PFSK-1 (cell line): ENCODE results near the gene OGFR.

Experiments
- FOXP2 ChIP-seq: optimal IDR thresholded peaks from 2 replicates; pipeline ENCODE3; 2011; ENCODE audit warnings: borderline replicate concordance, control low read depth, inconsistent platforms; ENCODE audit not compliant: insufficient read depth; ENCODE audit errors: extremely low read length, extremely low read depth
- POLR2AphosphoS5 ChIP-seq: IDR thresholded peaks from 2 replicates; pipeline ENCODE4 v1.6.1; 2012; ENCODE audit warnings: low read depth, mild to moderate bottlenecking, control low read depth, low read length, moderate library complexity
- SIN3A ChIP-seq: IDR thresholded peaks from 2 replicates; pipeline ENCODE4 v1.6.1; 2012; ENCODE audit warnings: mild to moderate bottlenecking, low read length, moderate library complexity, borderline replicate concordance; ENCODE audit not compliant: insufficient read depth
- TAF1 ChIP-seq: IDR thresholded peaks from 2 replicates; pipeline ENCODE4 v1.6.1; 2012; ENCODE audit warnings: low read length, control low read depth, borderline replicate concordance; ENCODE audit not compliant: insufficient read depth
- TF ChIP-seq, protein P1 (sequence below), 2 experiments: IDR thresholded peaks; 2 replicates each; pipeline versions ENCODE4 v1.6.1 to v1.8.0; 2011 to 2012; ENCODE audit warnings: low read depth in 2 of 2, low read length in 2 of 2, control low read depth in 1 of 2, inconsistent platforms in 1 of 2, mild to moderate bottlenecking in 1 of 2, moderate library complexity in 1 of 2; ENCODE audit not compliant: insufficient read depth in 1 of 2

Gene OGFR

GRCh38 chr20:62799036-62799435 is 5.6 kb upstream of the OGFR start:
- TF ChIP-seq TAF1 (no peak), POLR2AphosphoS5 (no peak), FOXP2 (no peak), SIN3A (no peak)
- TF ChIP-seq, protein P1, sequence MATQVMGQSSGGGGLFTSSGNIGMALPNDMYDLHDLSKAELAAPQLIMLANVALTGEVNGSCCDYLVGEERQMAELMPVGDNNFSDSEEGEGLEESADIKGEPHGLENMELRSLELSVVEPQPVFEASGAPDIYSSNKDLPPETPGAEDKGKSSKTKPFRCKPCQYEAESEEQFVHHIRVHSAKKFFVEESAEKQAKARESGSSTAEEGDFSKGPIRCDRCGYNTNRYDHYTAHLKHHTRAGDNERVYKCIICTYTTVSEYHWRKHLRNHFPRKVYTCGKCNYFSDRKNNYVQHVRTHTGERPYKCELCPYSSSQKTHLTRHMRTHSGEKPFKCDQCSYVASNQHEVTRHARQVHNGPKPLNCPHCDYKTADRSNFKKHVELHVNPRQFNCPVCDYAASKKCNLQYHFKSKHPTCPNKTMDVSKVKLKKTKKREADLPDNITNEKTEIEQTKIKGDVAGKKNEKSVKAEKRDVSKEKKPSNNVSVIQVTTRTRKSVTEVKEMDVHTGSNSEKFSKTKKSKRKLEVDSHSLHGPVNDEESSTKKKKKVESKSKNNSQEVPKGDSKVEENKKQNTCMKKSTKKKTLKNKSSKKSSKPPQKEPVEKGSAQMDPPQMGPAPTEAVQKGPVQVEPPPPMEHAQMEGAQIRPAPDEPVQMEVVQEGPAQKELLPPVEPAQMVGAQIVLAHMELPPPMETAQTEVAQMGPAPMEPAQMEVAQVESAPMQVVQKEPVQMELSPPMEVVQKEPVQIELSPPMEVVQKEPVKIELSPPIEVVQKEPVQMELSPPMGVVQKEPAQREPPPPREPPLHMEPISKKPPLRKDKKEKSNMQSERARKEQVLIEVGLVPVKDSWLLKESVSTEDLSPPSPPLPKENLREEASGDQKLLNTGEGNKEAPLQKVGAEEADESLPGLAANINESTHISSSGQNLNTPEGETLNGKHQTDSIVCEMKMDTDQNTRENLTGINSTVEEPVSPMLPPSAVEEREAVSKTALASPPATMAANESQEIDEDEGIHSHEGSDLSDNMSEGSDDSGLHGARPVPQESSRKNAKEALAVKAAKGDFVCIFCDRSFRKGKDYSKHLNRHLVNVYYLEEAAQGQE (IDR thresholded peaks at IDR 0.05; ENCODE audit: insufficient read depth in 1 of 2, low read depth in 2 of 2, low read length in 2 of 2) = no peak

- no peak for TF ChIP-seq SIN3A
- TF ChIP-seq FOXP2 = no peak
- no peak for TF ChIP-seq TAF1
- TF ChIP-seq, protein P1 (IDR thresholded peaks at IDR 0.05; ENCODE audit: insufficient read depth in 1 of 2, low read depth in 2 of 2, low read length in 2 of 2) = no peak
- no peak for TF ChIP-seq POLR2AphosphoS5
These were observed 5.2 kb upstream of the OGFR start for GRCh38 chr20:62799459-62799858.

DNA sequence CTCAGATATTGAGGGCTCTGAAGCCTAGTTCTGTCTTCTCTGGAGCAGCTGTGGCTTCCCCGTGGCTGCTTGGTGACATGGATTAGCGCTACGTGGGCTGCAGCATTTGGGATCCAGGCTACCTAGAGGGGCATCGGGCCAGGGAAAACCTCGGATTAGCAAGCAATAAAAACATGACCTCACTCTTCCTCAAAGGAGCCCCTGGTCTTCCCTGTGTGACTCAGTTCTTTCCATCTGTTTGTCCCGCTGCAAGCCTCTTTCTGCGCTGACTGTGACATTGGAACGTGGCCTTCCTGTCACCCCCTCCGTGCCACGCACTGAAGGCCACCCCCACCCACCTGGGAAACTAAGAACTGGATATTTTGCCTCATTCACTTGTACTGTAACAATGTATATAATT is 4.8 kb upstream of the OGFR start:
- TF ChIP-seq TAF1 (no peak), FOXP2 (no peak), POLR2AphosphoS5 (no peak), SIN3A (no peak)
- TF ChIP-seq, protein P1 (IDR thresholded peaks at IDR 0.05; ENCODE audit: insufficient read depth in 1 of 2, low read depth in 2 of 2, low read length in 2 of 2) = no peak

GRCh38 chr20:62800314-62801259 is 4.0 kb upstream of the OGFR start:
- TF ChIP-seq, protein P1 (IDR thresholded peaks at IDR 0.05; ENCODE audit: insufficient read depth in 1 of 2, low read depth in 2 of 2, low read length in 2 of 2) = no peak
- TF ChIP-seq POLR2AphosphoS5 (no peak), TAF1 (no peak), SIN3A (no peak), FOXP2 (no peak)
